Measurements from ENCODE around the gene KCNG1. TPM values are rescaled to one million over a fixed set of nuclear protein-coding genes. Genes with fewer than 3 reads are reported as not detected.

Gene KCNG1
- total and polyA plus RNA-seq, 2 experiments from 2014 or later, result 8.1 to 26.3 TPM

GRCh38 chr20:51043811-51044210 lies 20.9 kb upstream of the KCNG1 start:
- H3F3A ChIP-seq (replicated peaks; ENCODE audit: low read depth), result no peaks in the 10 kb centered on the region
- no peak overlapping the region for H3K4me3 ChIP-seq
- no peak overlapping the region for H3K4me3 Mint-ChIP-seq
- H3K4me1 Mint-ChIP-seq, result no peaks in the 10 kb centered on the region
- no peaks in the 10 kb centered on the region for H3K27me3 ChIP-seq (ENCODE audit: insufficient read depth)
- H3K9me2 ChIP-seq (ENCODE audit: insufficient read depth), result no peaks in the 10 kb centered on the region
- no peaks in the 10 kb centered on the region for H3K4me1 ChIP-seq (ENCODE audit: insufficient read depth)
- H3K4me2 ChIP-seq, result no peak overlapping the region
- DNase-seq (ENCODE audit: low spot score), result no peak
- H4K20me1 ChIP-seq (replicated peaks; ENCODE audit: insufficient read depth), result no peaks in the 10 kb centered on the region
- peaks cover 3% of the 10 kb centered on the region; the same call in 1 of the 3 replicates for H3K9me3 Mint-ChIP-seq
- H3K27ac ChIP-seq (ENCODE audit: low read depth), result no peak overlapping the region
- no peak for ATAC-seq
- no peaks in the 10 kb centered on the region for H3K36me3 ChIP-seq (ENCODE audit: insufficient read depth)
- H3K79me2 ChIP-seq (replicated peaks; ENCODE audit: insufficient read depth), result no peaks in the 10 kb centered on the region
- H2AFZ ChIP-seq, result no peak overlapping the region
- TF ChIP-seq NANOG (IDR thresholded peaks at IDR 0.05; ENCODE audit: borderline replicate concordance) (no peak), POLR2AphosphoS5 (IDR thresholded peaks at IDR 0.05; ENCODE audit: low read depth) (no peak), EZH2 (IDR thresholded peaks at IDR 0.05; ENCODE audit: low read depth, unreplicated experiment) (no peak), ZNF462 (CRISPR knock-in tag; IDR thresholded peaks at IDR 0.05) (no peak), CTCF (conservative IDR thresholded peaks at IDR 0.05; ENCODE audit: low read depth in 2 of 2) (no peak), CREB1 (CRISPR knock-in tag; IDR thresholded peaks at IDR 0.05; ENCODE audit: low read depth) (no peak), EZH2phosphoT487 (IDR thresholded peaks at IDR 0.05; ENCODE audit: unreplicated experiment) (no peak), ZNF114 (CRISPR knock-in tag; IDR thresholded peaks at IDR 0.05) (no peak), ZNF331 (CRISPR knock-in tag; IDR thresholded peaks at IDR 0.05; ENCODE audit: low read depth) (no peak), STAT1 (IDR thresholded peaks at IDR 0.05; ENCODE audit: unreplicated experiment) (no peak), JUNB (IDR thresholded peaks at IDR 0.05; ENCODE audit: unreplicated experiment) (no peak)
- TF ChIP-seq, protein P1, sequence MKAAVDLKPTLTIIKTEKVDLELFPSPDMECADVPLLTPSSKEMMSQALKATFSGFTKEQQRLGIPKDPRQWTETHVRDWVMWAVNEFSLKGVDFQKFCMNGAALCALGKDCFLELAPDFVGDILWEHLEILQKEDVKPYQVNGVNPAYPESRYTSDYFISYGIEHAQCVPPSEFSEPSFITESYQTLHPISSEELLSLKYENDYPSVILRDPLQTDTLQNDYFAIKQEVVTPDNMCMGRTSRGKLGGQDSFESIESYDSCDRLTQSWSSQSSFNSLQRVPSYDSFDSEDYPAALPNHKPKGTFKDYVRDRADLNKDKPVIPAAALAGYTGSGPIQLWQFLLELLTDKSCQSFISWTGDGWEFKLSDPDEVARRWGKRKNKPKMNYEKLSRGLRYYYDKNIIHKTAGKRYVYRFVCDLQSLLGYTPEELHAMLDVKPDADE (IDR thresholded peaks at IDR 0.05), result no peak
- TF ChIP-seq, protein P2, sequence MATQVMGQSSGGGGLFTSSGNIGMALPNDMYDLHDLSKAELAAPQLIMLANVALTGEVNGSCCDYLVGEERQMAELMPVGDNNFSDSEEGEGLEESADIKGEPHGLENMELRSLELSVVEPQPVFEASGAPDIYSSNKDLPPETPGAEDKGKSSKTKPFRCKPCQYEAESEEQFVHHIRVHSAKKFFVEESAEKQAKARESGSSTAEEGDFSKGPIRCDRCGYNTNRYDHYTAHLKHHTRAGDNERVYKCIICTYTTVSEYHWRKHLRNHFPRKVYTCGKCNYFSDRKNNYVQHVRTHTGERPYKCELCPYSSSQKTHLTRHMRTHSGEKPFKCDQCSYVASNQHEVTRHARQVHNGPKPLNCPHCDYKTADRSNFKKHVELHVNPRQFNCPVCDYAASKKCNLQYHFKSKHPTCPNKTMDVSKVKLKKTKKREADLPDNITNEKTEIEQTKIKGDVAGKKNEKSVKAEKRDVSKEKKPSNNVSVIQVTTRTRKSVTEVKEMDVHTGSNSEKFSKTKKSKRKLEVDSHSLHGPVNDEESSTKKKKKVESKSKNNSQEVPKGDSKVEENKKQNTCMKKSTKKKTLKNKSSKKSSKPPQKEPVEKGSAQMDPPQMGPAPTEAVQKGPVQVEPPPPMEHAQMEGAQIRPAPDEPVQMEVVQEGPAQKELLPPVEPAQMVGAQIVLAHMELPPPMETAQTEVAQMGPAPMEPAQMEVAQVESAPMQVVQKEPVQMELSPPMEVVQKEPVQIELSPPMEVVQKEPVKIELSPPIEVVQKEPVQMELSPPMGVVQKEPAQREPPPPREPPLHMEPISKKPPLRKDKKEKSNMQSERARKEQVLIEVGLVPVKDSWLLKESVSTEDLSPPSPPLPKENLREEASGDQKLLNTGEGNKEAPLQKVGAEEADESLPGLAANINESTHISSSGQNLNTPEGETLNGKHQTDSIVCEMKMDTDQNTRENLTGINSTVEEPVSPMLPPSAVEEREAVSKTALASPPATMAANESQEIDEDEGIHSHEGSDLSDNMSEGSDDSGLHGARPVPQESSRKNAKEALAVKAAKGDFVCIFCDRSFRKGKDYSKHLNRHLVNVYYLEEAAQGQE (IDR thresholded peaks at IDR 0.05; ENCODE audit: unreplicated experiment), result no peak
- H3K27ac Mint-ChIP-seq, result no peak overlapping the region
- H3K27me3 Mint-ChIP-seq (ENCODE audit: insufficient read depth, low read depth, poor library complexity), result peaks cover 4% of the 10 kb centered on the region
- no peaks in the 10 kb centered on the region for H3K36me3 Mint-ChIP-seq (ENCODE audit: low read depth)
